HG03025 (cell line): ENCODE results near the gene SPINT2.
A peak's percentile ranks its signal among the peaks of the same experiment; 100 is the strongest.

Experiments
- ATAC-seq: cut with Tn5 transposase; IDR thresholded peaks from one replicate; pipeline ENCODE4 v1.9.1; 2021; ENCODE audit warnings: mild to moderate bottlenecking, moderate library complexity; ENCODE audit not compliant: unreplicated experiment, low FRiP score

SPINT2 gene

GRCh38 chr19:38290631-38291147 lies 26.3 kb downstream of the SPINT2 start:
- no peak for ATAC-seq

DNA sequence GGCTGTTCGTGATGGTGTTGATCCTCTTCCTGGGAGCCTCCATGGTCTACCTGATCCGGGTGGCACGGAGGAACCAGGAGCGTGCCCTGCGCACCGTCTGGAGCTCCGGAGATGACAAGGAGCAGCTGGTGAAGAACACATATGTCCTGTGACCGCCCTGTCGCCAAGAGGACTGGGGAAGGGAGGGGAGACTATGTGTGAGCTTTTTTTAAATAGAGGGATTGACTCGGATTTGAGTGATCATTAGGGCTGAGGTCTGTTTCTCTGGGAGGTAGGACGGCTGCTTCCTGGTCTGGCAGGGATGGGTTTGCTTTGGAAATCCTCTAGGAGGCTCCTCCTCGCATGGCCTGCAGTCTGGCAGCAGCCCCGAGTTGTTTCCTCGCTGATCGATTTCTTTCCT lies 27.5 kb downstream of the SPINT2 start:
- ATAC-seq: no peak

- no peak for ATAC-seq
These were observed 28.9 kb downstream of the SPINT2 start for GRCh38 chr19:38293281-38293680.

- no peak for ATAC-seq
These were observed 29.7 kb downstream of the SPINT2 start for GRCh38 chr19:38294090-38294489.

GRCh38 chr19:38298821-38299680 lies 34.7 kb downstream of the SPINT2 start:
- no peak for ATAC-seq

GRCh38 chr19:38303517-38304351 lies 39.4 kb downstream of the SPINT2 start, which contains the start of gene C19orf33:
Gene C19orf33 (plus strand): TSS chr19:38304251. CDS start chr19:38304262, 11 bp downstream.
- no peak for ATAC-seq

GRCh38 chr19:38304352-38304865 lies 40.0 kb downstream of the SPINT2 start:
- ATAC-seq: no peak

- ATAC-seq: no peak
These were observed 40.6 kb downstream of the SPINT2 start for GRCh38 chr19:38304866-38305429.

DNA sequence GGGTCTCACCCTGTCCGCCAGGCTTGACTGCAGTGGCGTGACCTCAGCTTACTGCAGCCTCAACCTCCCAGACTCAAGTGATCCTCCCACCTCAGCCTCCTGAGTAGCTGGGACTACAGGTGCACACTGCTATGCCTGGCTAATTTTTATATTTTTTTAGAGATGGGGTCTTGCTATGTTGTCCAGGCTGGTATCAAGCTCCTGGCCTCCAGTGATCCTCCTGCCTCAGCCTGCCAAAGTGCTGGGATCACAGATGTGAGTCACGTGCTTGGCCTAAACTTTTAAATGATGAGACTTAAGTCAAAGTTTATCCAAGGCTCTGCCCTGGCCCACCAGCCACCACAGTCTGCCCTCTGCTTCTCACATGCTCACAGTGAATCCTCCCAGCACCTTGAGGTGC lies 41.9 kb downstream of the SPINT2 start:
- no peak for ATAC-seq

- no peak for ATAC-seq
These were observed 42.7 kb downstream of the SPINT2 start for GRCh38 chr19:38307076-38307475.

GRCh38 chr19:38307597-38307996 lies 43.2 kb downstream of the SPINT2 start:
- ATAC-seq: no peak

DNA sequence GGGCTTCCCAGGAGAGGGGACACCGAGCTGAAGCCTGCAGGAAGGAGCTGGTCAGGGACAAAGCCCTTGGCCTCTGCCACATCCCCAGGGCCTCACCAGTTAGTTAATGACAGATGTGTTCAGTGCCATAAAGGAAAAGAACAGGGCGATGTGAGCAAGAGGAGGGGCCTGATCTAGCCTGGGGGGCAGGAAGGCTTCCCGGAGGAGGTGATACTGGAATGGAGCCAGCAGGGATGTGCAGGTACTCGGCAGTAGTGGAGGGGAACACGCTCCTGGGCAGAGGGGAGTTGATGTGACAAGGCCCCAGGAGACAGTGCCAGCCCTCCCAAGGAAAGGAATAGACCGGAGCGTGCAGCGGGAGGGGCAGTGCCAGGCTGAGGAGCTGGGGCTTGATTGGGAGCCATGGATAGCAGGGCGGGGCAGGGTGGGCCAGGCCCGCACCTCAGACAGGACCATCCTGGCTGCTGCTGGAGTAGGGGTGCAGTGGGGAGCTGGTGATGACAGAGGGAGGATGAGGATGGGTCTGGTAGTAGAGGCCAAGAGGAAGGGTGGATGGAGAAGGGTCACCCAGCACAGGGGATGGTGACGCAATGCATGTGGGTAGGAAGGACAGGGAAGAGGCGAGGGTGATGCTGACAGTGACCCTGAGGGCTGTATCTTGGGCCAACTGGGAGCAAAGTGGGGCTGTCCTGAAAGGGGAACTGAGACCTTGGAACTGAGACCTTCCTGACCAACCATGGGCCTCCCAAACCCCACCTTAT lies 43.8 kb downstream of the SPINT2 start:
- ATAC-seq: no peak

GRCh38 chr19:38308926-38309614 lies 44.7 kb downstream of the SPINT2 start:
- ATAC-seq: no peak

- ATAC-seq: no peak
These were observed 45.4 kb downstream of the SPINT2 start for GRCh38 chr19:38309615-38310278.

- no peak for ATAC-seq
These were observed 45.9 kb downstream of the SPINT2 start for GRCh38 chr19:38310279-38310670.

- no peak for ATAC-seq
These were observed 46.6 kb downstream of the SPINT2 start for GRCh38 chr19:38310986-38311385.

DNA sequence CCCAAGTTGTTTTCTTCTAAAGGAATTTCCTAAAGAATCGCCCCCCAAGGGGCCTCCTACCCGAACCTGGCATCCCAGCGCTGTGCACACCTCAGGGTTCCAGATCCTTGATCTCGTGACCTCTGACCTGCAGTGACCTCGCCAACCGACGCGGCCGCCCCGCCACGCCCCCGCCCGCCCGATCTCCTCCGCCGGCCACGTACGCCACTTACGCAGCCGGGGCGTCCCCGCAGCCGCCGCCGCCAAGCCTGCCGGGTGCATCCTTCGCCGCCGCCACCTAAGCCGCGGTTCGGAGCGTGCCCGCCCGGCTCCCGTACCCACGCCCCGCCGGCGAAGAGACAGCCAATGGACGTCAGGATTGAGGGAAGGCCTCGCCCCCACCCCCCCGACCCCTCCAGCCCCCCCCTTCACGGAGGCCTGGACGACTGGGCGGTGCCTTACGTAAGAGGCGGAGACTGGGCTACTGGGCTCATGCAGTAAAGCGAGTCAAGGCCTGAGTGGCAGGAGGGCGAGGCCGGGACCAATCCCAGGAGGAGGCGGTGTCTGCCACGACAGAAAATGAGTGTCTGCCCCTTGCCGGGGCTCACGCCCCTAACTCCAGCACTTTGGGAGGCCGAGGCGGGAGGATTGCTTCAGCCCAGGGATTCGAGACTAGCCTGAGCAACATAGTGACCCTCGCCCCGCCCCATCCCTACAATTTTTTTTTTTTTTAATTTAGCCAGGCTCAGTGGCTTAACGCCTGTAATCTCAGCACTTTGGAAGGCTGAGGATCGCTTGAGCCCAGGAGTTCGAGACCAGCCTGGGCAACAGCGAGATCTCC lies 51.5 kb downstream of the SPINT2 start, which contains the start of gene YIF1B:
Gene YIF1B (minus strand): TSS at position 291 of the 820 bp plus-strand sequence. CDS start 30 bp downstream, at position 261.
- peak; percentile 78 for ATAC-seq
